ENCODE results near the gene TCF19. TPM values are rescaled to one million over a fixed set of nuclear protein-coding genes. Genes with fewer than 3 reads are reported as not detected.

Gene TCF19
- total RNA-seq, 6 donors from 2014 or later = 4.2 to 10.0 (median 5.3) TPM

DNA sequence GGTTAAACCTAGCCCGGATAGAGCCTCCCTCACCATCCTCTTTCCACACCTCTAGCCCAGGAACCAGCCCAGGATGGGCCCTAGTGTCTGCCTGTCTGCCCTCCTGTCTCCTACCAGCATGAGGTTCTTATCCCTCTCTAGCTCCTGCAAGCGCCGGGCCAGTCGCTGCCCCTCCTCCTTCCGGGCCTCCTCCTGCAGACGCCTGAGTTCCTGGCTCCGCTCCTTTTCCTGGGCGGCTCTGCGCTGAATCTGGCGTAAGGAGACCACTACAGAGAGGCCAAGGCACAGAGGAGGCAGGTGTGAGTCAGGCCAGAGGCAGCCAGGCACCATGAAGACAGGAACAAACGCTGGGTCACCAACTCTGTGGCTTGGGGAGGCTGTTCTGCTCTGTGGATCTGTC, 15.2 kb upstream of the TCF19 start:
- Histone ChIP-seq H3K4me3 (no peak overlapping the region), H3K4me1 (peaks cover under 1 to 12% (median 6%) of the 10 kb centered on the region in 4 donors), H3K9me3 (no peaks in the 10 kb centered on the region), H3K27me3 (no peaks in the 10 kb centered on the region), H3K27ac (peak overlapping the region in 2 of 4 donors; percentile 30), H3K36me3 (peaks cover 0 to 13% (median 11%) of the 10 kb centered on the region in 4 donors)
- TF ChIP-seq EP300 (IDR thresholded peaks at IDR 0.05) = no peak
- no peak for TF ChIP-seq CTCF (IDR thresholded peaks at IDR 0.05)
- no peak for TF ChIP-seq POLR2A (IDR thresholded peaks at IDR 0.05)
- TF ChIP-seq POLR2AphosphoS5 (IDR thresholded peaks at IDR 0.05) = peak in 1 of 2 donors; percentile 22
- DNase-seq = peak; percentile 77 to 84
- peak; percentile 51 to 71 for ATAC-seq (ENCODE audit: low FRiP score in 2 of 2)
- 28 to 57% methylated on average over 6 to 9 of the region's 11 CpGs for WGBS, 2 donors

- Histone ChIP-seq H3K9me3 (no peaks in the 10 kb centered on the region), H3K4me3 (no peak overlapping the region), H3K27ac (peak overlapping the region in 1 of 4 donors; percentile 19), H3K27me3 (no peaks in the 10 kb centered on the region), H3K4me1 (peaks cover 0 to 10% (median 4%) of the 10 kb centered on the region in 4 donors), H3K36me3 (peaks cover 0 to 15% (median 12%) of the 10 kb centered on the region in 4 donors)
- peak in 1 of 2 donors; percentile 31 for DNase-seq
- 73 to 90% methylated on average over 17 to 18 of the region's 18 CpGs for WGBS, 2 donors
- no peak for TF ChIP-seq POLR2AphosphoS5 (IDR thresholded peaks at IDR 0.05)
- TF ChIP-seq CTCF (IDR thresholded peaks at IDR 0.05) = no peak
- TF ChIP-seq EP300 (IDR thresholded peaks at IDR 0.05) = no peak
- TF ChIP-seq POLR2A (IDR thresholded peaks at IDR 0.05) = no peak
- no peak for ATAC-seq (ENCODE audit: low FRiP score in 2 of 2)
Measured at GRCh38 chr6:31144296-31144969, 14.0 kb upstream of the TCF19 start.

DNA sequence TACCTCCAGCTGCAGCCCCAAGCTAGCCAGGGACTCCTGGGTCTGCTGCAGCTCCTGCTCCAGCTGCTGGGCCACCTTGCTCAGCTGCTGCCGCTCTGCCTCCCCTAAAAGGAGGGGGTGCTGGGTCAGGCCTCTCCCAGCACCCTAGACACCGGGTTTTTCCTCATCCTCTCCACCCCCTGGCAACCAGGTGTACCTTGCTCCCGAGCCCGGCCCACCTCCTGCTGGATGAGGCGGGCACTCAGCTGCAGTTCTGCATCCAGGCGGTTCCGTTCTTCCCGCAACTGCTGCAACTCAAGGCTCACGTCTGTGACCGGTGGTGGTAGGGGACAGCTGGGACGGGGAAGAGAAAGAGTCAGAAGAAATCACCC, 13.4 kb upstream of the TCF19 start:
- DNase-seq = no peak
- 85 to 89% methylated on average over 5 to 11 of the region's 11 CpGs for WGBS, 2 donors
- peaks cover 0 to 6% (median 2%) of the 10 kb centered on the region in 4 donors for H3K4me1 ChIP-seq
- H3K36me3 ChIP-seq = peaks cover 0 to 20% (median 14%) of the 10 kb centered on the region in 4 donors
- TF ChIP-seq CTCF (IDR thresholded peaks at IDR 0.05) (no peak), EP300 (IDR thresholded peaks at IDR 0.05) (no peak), POLR2AphosphoS5 (IDR thresholded peaks at IDR 0.05) (no peak), POLR2A (IDR thresholded peaks at IDR 0.05) (no peak)
- ATAC-seq (ENCODE audit: low FRiP score in 2 of 2) = no peak
- no peak overlapping the region for H3K4me3 ChIP-seq
- no peak overlapping the region for H3K27ac ChIP-seq
- H3K9me3 ChIP-seq = no peaks in the 10 kb centered on the region
- no peaks in the 10 kb centered on the region for H3K27me3 ChIP-seq

GRCh38 chr6:31145386-31145785, 13.0 kb upstream of the TCF19 start:
- Histone ChIP-seq H3K9me3 (no peaks in the 10 kb centered on the region), H3K4me1 (peaks cover 0 to 6% (median 2%) of the 10 kb centered on the region in 4 donors), H3K4me3 (no peak overlapping the region), H3K27ac (no peak overlapping the region), H3K36me3 (peaks cover 0 to 24% (median 16%) of the 10 kb centered on the region in 4 donors), H3K27me3 (no peaks in the 10 kb centered on the region)
- DNase-seq = no peak
- WGBS, 2 donors = 94 to 96% methylated on average over 10 of the region's 10 CpGs
- TF ChIP-seq POLR2AphosphoS5 (IDR thresholded peaks at IDR 0.05) (no peak), POLR2A (IDR thresholded peaks at IDR 0.05) (no peak), EP300 (IDR thresholded peaks at IDR 0.05) (no peak), CTCF (IDR thresholded peaks at IDR 0.05) (no peak)
- ATAC-seq (ENCODE audit: low FRiP score in 2 of 2) = no peak

Data from upper lobe of left lung (tissue), 6 donors.